GM12865 (cell line): Measurements from ENCODE around the gene TCHP.
"Not testable (repeated sequence)": the region's sequence is repeated elsewhere in the genome, so short reads cannot be mapped to it uniquely, and the experiment has no call there.

Experiments
- DNase-seq: peaks from one replicate; pipeline ENCODE4 v3.0.0; 2010; ENCODE audit warnings: low read depth
- H3K4me3 ChIP-seq: 2 replicates; pipeline ENCODE4 v1.5.1; 2011; ENCODE audit warnings: mild to moderate bottlenecking, low read depth, low read length, control low read depth
- CTCF ChIP-seq: IDR thresholded peaks from 2 replicates; pipeline ENCODE4 v1.5.1; 2011; ENCODE audit warnings: low read length, control low read depth, low read depth, inconsistent platforms; ENCODE audit not compliant: insufficient read depth; ENCODE audit errors: missing control alignments

Gene TCHP

GRCh38 chr12:109927622-109928021, 27.5 kb downstream of the TCHP start:
- peak; percentile 42 for DNase-seq
- TF ChIP-seq CTCF = peak; percentile 61
- no peak overlapping the region for H3K4me3 ChIP-seq

DNA sequence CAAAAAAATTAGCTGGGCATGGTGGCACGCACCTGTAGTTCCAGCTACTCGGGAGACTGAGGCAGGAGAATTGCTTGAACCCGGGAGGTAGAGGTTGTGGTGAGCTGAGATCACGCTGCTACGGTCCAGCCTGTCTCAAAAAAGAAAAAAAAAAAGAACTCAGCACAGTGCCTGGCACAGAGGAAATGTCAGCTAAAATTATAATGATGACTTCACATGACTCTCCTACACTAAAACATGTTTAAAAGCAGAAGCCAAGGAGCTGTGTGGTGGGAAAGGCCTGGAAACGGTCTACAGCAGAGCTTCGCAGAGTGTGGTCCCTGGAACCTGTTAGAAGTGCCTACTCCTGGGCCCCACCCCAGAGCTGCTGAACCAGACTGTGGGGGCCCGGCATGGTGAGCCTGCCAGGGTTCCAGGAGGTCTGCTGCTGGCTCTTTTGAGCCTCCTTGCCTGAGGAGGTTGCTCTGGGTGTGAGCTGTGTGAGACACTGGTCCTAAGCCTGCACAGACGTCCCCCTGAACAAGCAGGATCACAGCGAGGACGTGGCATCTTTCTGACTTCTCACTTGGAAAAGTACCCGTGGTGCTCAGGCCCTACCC, 28.1 kb downstream of the TCHP start:
- TF ChIP-seq CTCF = no peak
- DNase-seq = no peak
- no peak overlapping the region for H3K4me3 ChIP-seq

GRCh38 chr12:109929326-109929725, 29.3 kb downstream of the TCHP start:
- DNase-seq, H3K4me3 ChIP-seq: not testable (repeated sequence)

GRCh38 chr12:109930028-109930800, 30.1 kb downstream of the TCHP start:
- TF ChIP-seq CTCF = no peak
- no peak for DNase-seq
- no peak overlapping the region for H3K4me3 ChIP-seq

- no peak overlapping the region for H3K4me3 ChIP-seq
- no peak for TF ChIP-seq CTCF
- DNase-seq = no peak
Measured at GRCh38 chr12:109931143-109931542, 31.1 kb downstream of the TCHP start.

DNA sequence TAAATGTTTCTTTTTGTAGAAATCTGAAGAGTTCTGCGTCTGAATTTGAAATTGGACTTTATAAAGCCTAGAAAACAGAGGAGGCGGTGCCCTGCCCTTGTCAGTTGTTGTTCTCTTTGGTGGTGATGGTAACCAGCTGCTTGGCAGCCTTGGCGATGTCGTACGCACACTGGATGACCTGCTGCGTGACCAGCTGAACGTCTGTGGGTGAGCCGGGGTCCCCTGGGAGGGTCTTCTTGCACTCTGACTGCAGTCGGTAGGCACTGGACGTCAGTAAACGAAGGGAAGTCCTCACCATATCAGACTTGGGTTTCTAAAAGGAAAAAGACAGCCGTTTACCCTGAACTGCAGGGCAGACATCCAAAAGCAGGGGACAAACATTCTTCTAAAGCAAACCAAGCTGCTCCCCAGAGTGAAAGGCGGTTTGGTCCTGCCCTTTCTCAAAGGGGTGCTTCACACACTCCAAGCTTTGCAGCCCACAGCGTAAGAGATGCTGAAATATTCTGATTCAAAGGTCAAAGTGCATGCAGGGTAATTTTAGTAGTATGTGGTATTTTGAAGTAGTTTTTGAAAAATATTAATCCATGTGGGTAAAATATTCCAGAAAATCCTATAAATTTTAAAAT, 32.9 kb downstream of the TCHP start:
- DNase-seq = no peak
- H3K4me3 ChIP-seq = no peak overlapping the region
- TF ChIP-seq CTCF = no peak

GRCh38 chr12:109934026-109934425, 34.0 kb downstream of the TCHP start:
- TF ChIP-seq CTCF = peak; percentile 24
- DNase-seq = peak; percentile 12
- no peak overlapping the region for H3K4me3 ChIP-seq
